Trophoblast cell (in vitro differentiated cells and primary cell): ENCODE measurements around the gene RAB41. TPM values are rescaled to one million over a fixed set of nuclear protein-coding genes. Genes with fewer than 3 reads are reported as not detected.
A peak's percentile ranks its signal among the peaks of the same experiment; 100 is the strongest.

Source experiments
- DNase-seq, 2 donors: peaks; one replicate each; pipeline ENCODE4 v3.0.0-alpha.2; 2016
- H2AFZ ChIP-seq: 2 replicates; pipeline ENCODE4 v1.6.1; 2013; ENCODE audit warnings: low read length, moderate library complexity, mild to moderate bottlenecking; ENCODE audit not compliant: insufficient read depth, poor library complexity
- H2AK5ac ChIP-seq: 2 replicates; pipeline ENCODE4 v1.6.1; 2013; ENCODE audit warnings: mild to moderate bottlenecking, low read length
- H2BK120ac ChIP-seq: 2 replicates; pipeline ENCODE4 v1.6.1; 2013; ENCODE audit warnings: low read length, mild to moderate bottlenecking, moderate library complexity; ENCODE audit not compliant: insufficient read depth, poor library complexity
- H2BK12ac ChIP-seq: 2 replicates; pipeline ENCODE4 v1.6.1; 2013; ENCODE audit warnings: mild to moderate bottlenecking, low read length, moderate library complexity
- H2BK5ac ChIP-seq: 2 replicates; pipeline ENCODE4 v1.6.1; 2013; ENCODE audit warnings: low read length, low read depth, moderate library complexity, mild to moderate bottlenecking; ENCODE audit not compliant: poor library complexity
- H3K14ac ChIP-seq: 2 replicates; pipeline ENCODE4 v1.6.1; 2013; ENCODE audit warnings: mild to moderate bottlenecking, low read length
- H3K18ac ChIP-seq: 2 replicates; pipeline ENCODE4 v1.6.1; 2013; ENCODE audit warnings: mild to moderate bottlenecking, low read length
- H3K23ac ChIP-seq: 2 replicates; pipeline ENCODE4 v1.6.1; 2013; ENCODE audit warnings: low read length
- H3K27ac ChIP-seq: 2 replicates; pipeline ENCODE4 v1.5.1; 2013; ENCODE audit warnings: low read depth, mild to moderate bottlenecking, inconsistent platforms, low read length, moderate library complexity
- H3K27me3 ChIP-seq: 2 replicates; pipeline ENCODE4 v1.6.1; 2013; ENCODE audit warnings: inconsistent platforms, mild to moderate bottlenecking, low read length, moderate library complexity; ENCODE audit not compliant: insufficient read depth
- H3K36me3 ChIP-seq, 2 experiments: 1 replicate in 1 of 2; 2 replicates in 1 of 2; pipeline ENCODE4 v1.6.1; 2013; ENCODE audit warnings: low read length in 2 of 2, mild to moderate bottlenecking in 2 of 2, moderate library complexity in 1 of 2; ENCODE audit not compliant: insufficient read depth in 2 of 2, control insufficient read depth in 1 of 2
- H3K4ac ChIP-seq: 2 replicates; pipeline ENCODE4 v1.6.1; 2013; ENCODE audit warnings: low read depth, mild to moderate bottlenecking, low read length, moderate library complexity
- H3K4me1 ChIP-seq, 2 experiments: 1 replicate in 1 of 2; 2 replicates in 1 of 2; pipeline ENCODE4 v1.6.1; 2013; ENCODE audit warnings: low read length in 2 of 2, mild to moderate bottlenecking in 2 of 2, moderate library complexity in 1 of 2; ENCODE audit not compliant: insufficient read depth in 2 of 2, control insufficient read depth in 1 of 2
- H3K4me2 ChIP-seq: 2 replicates; pipeline ENCODE4 v1.6.1; 2013; ENCODE audit warnings: inconsistent platforms, mild to moderate bottlenecking, low read length, moderate library complexity
- H3K4me3 ChIP-seq: 2 replicates; pipeline ENCODE4 v1.5.1; 2013; ENCODE audit warnings: mild to moderate bottlenecking, low read depth, low read length, inconsistent platforms
- H3K79me1 ChIP-seq: one replicate; pipeline ENCODE4 v1.6.1; 2013; ENCODE audit warnings: low read length
- H3K79me2 ChIP-seq: 2 replicates; pipeline ENCODE4 v1.6.1; 2013; ENCODE audit warnings: low read length, mild to moderate bottlenecking; ENCODE audit not compliant: control insufficient read depth, insufficient read depth, poor library complexity
- H3K9ac ChIP-seq: 2 replicates; pipeline ENCODE4 v1.6.1; 2013; ENCODE audit warnings: mild to moderate bottlenecking, low read length
- H3K9me3 ChIP-seq: 2 replicates; pipeline ENCODE4 v1.6.1; 2013; ENCODE audit warnings: low read depth, mild to moderate bottlenecking, control low read depth, inconsistent platforms, low read length; ENCODE audit not compliant: insufficient read depth
- H4K12ac ChIP-seq: 2 replicates; pipeline ENCODE4 v1.6.1; 2013; ENCODE audit warnings: low read depth, mild to moderate bottlenecking, low read length, moderate library complexity
- H4K8ac ChIP-seq: 2 replicates; pipeline ENCODE4 v1.6.1; 2013; ENCODE audit warnings: low read depth, mild to moderate bottlenecking, low read length, moderate library complexity
- H4K91ac ChIP-seq: one replicate; pipeline ENCODE4 v1.6.1; 2013; ENCODE audit warnings: low read depth, mild to moderate bottlenecking, low read length, moderate library complexity
- WGBS: extraction: QIAGEN DNeasy Blood & Tissue Kit; methylation state at CpG from one replicate; pipeline ENCODE4 v1.1.7; 2013; ENCODE audit warnings: missing lambda C conversion rate; ENCODE audit not compliant: insufficient read length, insufficient coverage; ENCODE audit errors: extremely low coverage; 5-methylcytosine and 5-hydroxymethylcytosine counted together
- polyA plus RNA-seq: library from polyadenylated mRNA; stranded (reverse); fragments of 200-250 nt; gene quantifications from 2 replicates; pipeline ENCODE4 v1.2.3, GENCODE V29; 2013

Gene RAB41
- not detected in 2 replicates for polyA plus RNA-seq

- Histone ChIP-seq H4K12ac (no peak within 1 kb of the TSS), H3K23ac (no peak within 1 kb of the TSS), H3K27me3 (no peaks in the 10 kb centered on the region), H2BK5ac (no peak within 1 kb of the TSS), H2AK5ac (no peak within 1 kb of the TSS), H2AFZ (no peak within 1 kb of the TSS), H4K8ac (no peak within 1 kb of the TSS), H2BK120ac (no peak within 1 kb of the TSS), H3K27ac (no peak within 1 kb of the TSS), H3K4me3 (no peak within 1 kb of the TSS), H3K4me1 (no peaks in the 10 kb centered on the region), H3K9ac (no peak within 1 kb of the TSS), H3K14ac (no peak within 1 kb of the TSS), H3K36me3 (peaks cover 0 to 2% of the 10 kb centered on the region in 2 experiments), H3K18ac (no peak within 1 kb of the TSS), H3K4ac (no peak within 1 kb of the TSS), H4K91ac (no peak within 1 kb of the TSS), H2BK12ac (no peak within 1 kb of the TSS), H3K79me1 (no peaks in the 10 kb centered on the region), H3K9me3 (no peaks in the 10 kb centered on the region), H3K79me2 (no peaks in the 10 kb centered on the region), H3K4me2 (no peak within 1 kb of the TSS)
- WGBS = no CpG with 5 or more reads among the region's 21 CpGs
- DNase-seq = no peak
Measured at GRCh38 chrX:70281951-70282350, at the start of gene RAB41. Gene RAB41, plus strand, starts transcription at chrX:70282172. Its CDS starts 46 bp downstream, at chrX:70282218.

GRCh38 chrX:70234355-70234754 is 47.6 kb upstream of the RAB41 start, which contains the start of gene AWAT1:
Gene AWAT1, plus strand, starts transcription at chrX:70234655. Its CDS starts 41 bp downstream, at chrX:70234696.
- no peak within 1 kb of the TSS for H3K4ac ChIP-seq
- no CpG with 5 or more reads among the region's 3 CpGs for WGBS
- no peak within 1 kb of the TSS for H3K9ac ChIP-seq
- no peak within 1 kb of the TSS for H2BK12ac ChIP-seq
- H3K4me3 ChIP-seq = no peak within 1 kb of the TSS
- no peak within 1 kb of the TSS for H2BK5ac ChIP-seq
- no peak within 1 kb of the TSS for H2BK120ac ChIP-seq
- H3K79me2 ChIP-seq = no peaks in the 10 kb centered on the region
- H3K4me2 ChIP-seq = no peak within 1 kb of the TSS
- no peak within 1 kb of the TSS for H2AK5ac ChIP-seq
- no peak within 1 kb of the TSS for H3K14ac ChIP-seq
- no peaks in the 10 kb centered on the region for H3K79me1 ChIP-seq
- no peak within 1 kb of the TSS for H3K18ac ChIP-seq
- H3K27me3 ChIP-seq = no peaks in the 10 kb centered on the region
- no peaks in the 10 kb centered on the region for H3K36me3 ChIP-seq
- H3K23ac ChIP-seq = no peak within 1 kb of the TSS
- H3K9me3 ChIP-seq = no peaks in the 10 kb centered on the region
- peak; percentile 15 to 19 for DNase-seq
- H3K4me1 ChIP-seq = no peaks in the 10 kb centered on the region
- no peak within 1 kb of the TSS for H4K8ac ChIP-seq
- no peak within 1 kb of the TSS for H2AFZ ChIP-seq
- no peak within 1 kb of the TSS for H4K91ac ChIP-seq
- H4K12ac ChIP-seq = no peak within 1 kb of the TSS
- no peak within 1 kb of the TSS for H3K27ac ChIP-seq

- no peaks in the 10 kb centered on the region for H3K36me3 ChIP-seq
- H3K27ac ChIP-seq = no peak overlapping the region
Measured at GRCh38 chrX:70240751-70241150, 41.2 kb upstream of the RAB41 start.

GRCh38 chrX:70241501-70241900 is 40.5 kb upstream of the RAB41 start:
- Histone ChIP-seq H3K79me1 (no peaks in the 10 kb centered on the region), H3K23ac (no peak overlapping the region), H3K27ac (no peak overlapping the region), H3K4me3 (no peak overlapping the region), H4K91ac (no peak overlapping the region), H3K9ac (no peak overlapping the region), H3K4me2 (no peak overlapping the region), H2AK5ac (no peak overlapping the region), H3K14ac (no peak overlapping the region), H2AFZ (no peak overlapping the region), H3K27me3 (no peaks in the 10 kb centered on the region), H3K79me2 (no peaks in the 10 kb centered on the region), H2BK120ac (no peak overlapping the region), H2BK5ac (no peak overlapping the region), H3K36me3 (no peaks in the 10 kb centered on the region), H4K8ac (no peak overlapping the region), H3K9me3 (no peaks in the 10 kb centered on the region), H3K18ac (no peak overlapping the region), H3K4ac (no peak overlapping the region), H2BK12ac (no peak overlapping the region), H4K12ac (no peak overlapping the region), H3K4me1 (no peaks in the 10 kb centered on the region)
- no CpG with 5 or more reads among the region's 2 CpGs for WGBS
- DNase-seq = no peak

More at GRCh38 chrX:70240751-70241150, 41.2 kb upstream of the RAB41 start:
- DNase-seq = no peak
- no peak overlapping the region for H4K8ac ChIP-seq
- no peak overlapping the region for H2AK5ac ChIP-seq
- no peaks in the 10 kb centered on the region for H3K4me1 ChIP-seq
- no peak overlapping the region for H3K9ac ChIP-seq
- H3K79me2 ChIP-seq = no peaks in the 10 kb centered on the region
- H3K4me2 ChIP-seq = no peak overlapping the region
- no peak overlapping the region for H3K4ac ChIP-seq
- no peak overlapping the region for H3K23ac ChIP-seq
- no peak overlapping the region for H2BK5ac ChIP-seq
- H2BK120ac ChIP-seq = no peak overlapping the region
- no peaks in the 10 kb centered on the region for H3K27me3 ChIP-seq
- no peak overlapping the region for H2BK12ac ChIP-seq
- no peak overlapping the region for H3K14ac ChIP-seq
- no peak overlapping the region for H4K12ac ChIP-seq
- no peaks in the 10 kb centered on the region for H3K79me1 ChIP-seq
- no CpG with 5 or more reads among the region's 1 CpG for whole genome bisulfite sequencing
- no peaks in the 10 kb centered on the region for H3K9me3 ChIP-seq
- no peak overlapping the region for H3K18ac ChIP-seq
- no peak overlapping the region for H3K4me3 ChIP-seq
- no peak overlapping the region for H2AFZ ChIP-seq
- no peak overlapping the region for H4K91ac ChIP-seq
